Measurements from ENCODE around the gene HAVCR1.
"Not testable (repeated sequence)": the region's sequence is repeated elsewhere in the genome, so short reads cannot be mapped to it uniquely, and the experiment has no call there.

HAVCR1 gene

DNA sequence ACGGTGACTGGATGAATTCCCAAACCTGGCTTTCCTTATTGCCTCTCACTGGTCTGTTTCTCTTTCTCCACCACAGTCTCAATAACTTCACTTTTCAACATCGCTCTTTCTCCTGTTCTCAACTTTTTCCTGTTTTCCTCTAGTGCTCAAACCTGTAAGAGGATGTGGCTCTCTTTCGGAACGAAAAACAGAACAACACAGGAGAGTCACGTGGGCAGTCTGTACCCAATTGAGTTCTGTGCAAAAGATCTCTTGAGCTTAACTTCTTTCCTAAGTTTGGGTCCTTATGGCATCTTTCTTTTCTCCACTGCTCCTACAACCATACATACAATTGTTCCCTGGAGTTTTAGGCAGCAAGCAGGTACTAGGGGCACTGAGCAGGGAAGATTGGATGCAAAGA is 8.9 kb downstream of the HAVCR1 start:
- Histone ChIP-seq H3K27ac (ENCODE audit: low read depth in 2 of 2, low read length in 2 of 2) (peak overlapping the region in 1 of 2 donors; percentile 56), H3K4me1 (ENCODE audit: control insufficient read depth in 2 of 2, insufficient read depth in 2 of 2, low read length in 2 of 2) (peaks cover 0 to 42% of the 10 kb centered on the region in 2 donors), H3K4me3 (ENCODE audit: low read length in 2 of 2) (peak overlapping the region in 1 of 2 donors; percentile 37), H3K27me3 (ENCODE audit: control insufficient read depth in 2 of 2, insufficient read depth in 2 of 2, low read length in 2 of 2) (no peaks in the 10 kb centered on the region), H3K36me3 (ENCODE audit: control insufficient read depth in 2 of 2, insufficient read depth in 2 of 2, low read length in 2 of 2) (no peaks in the 10 kb centered on the region), H3K9ac (ENCODE audit: low read depth in 1 of 2, low read length in 2 of 2) (peak overlapping the region in 1 of 2 donors; percentile 35), H3K9me3 (ENCODE audit: control insufficient read depth in 2 of 2, low read length in 2 of 2) (no peaks in the 10 kb centered on the region)

DNA sequence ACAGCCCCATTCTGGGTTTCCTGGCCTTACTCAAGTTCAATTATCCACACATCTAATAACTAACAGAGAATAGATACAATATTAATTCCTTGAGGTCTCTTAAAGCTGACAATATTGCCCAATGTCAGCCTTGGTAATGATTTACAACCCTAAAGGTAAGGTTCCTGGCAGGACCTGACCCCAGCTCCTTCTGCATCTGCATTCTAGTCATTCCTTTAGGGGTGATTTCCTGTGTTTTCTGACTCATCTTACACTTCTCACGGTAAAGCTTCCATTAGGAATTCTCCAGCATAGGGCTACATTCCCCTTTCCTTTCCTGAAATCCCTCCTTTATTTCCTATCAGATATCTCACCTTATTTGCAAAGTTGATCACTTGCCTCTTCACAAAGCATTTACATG is 9.3 kb downstream of the HAVCR1 start:
- peaks cover 0 to 42% of the 10 kb centered on the region in 2 donors for H3K4me1 ChIP-seq (ENCODE audit: control insufficient read depth in 2 of 2, insufficient read depth in 2 of 2, low read length in 2 of 2)
- peak overlapping the region in 1 of 2 donors; percentile 35 for H3K9ac ChIP-seq (ENCODE audit: low read depth in 1 of 2, low read length in 2 of 2)
- no peaks in the 10 kb centered on the region for H3K27me3 ChIP-seq (ENCODE audit: control insufficient read depth in 2 of 2, insufficient read depth in 2 of 2, low read length in 2 of 2)
- H3K4me3 ChIP-seq (ENCODE audit: low read length in 2 of 2) = peak overlapping the region in 1 of 2 donors; percentile 37
- no peaks in the 10 kb centered on the region for H3K36me3 ChIP-seq (ENCODE audit: control insufficient read depth in 2 of 2, insufficient read depth in 2 of 2, low read length in 2 of 2)
- no peaks in the 10 kb centered on the region for H3K9me3 ChIP-seq (ENCODE audit: control insufficient read depth in 2 of 2, low read length in 2 of 2)
- peak overlapping the region in 1 of 2 donors; percentile 56 for H3K27ac ChIP-seq (ENCODE audit: low read depth in 2 of 2, low read length in 2 of 2)

DNA sequence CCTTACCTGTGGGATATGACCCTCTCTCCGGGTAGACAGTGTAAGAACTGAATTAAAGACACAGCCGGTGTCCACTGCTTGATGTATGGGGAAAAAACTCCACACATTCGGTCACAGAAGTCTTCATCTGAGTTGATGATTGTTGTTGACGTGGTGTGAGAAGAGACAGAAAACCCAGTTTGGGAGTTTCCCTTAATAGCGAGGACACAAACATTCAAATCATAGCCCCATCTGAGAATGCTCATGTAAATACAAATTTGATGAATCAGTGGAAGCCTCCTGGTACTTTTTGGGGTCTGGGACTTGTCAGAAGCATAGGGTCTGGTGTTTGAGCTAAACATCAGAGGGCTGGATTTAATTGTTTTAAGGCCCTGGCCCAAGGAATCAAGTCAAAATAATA is 11.0 kb downstream of the HAVCR1 start:
- no peaks in the 10 kb centered on the region for H3K36me3 ChIP-seq (ENCODE audit: control insufficient read depth in 2 of 2, insufficient read depth in 2 of 2, low read length in 2 of 2)
- H3K9ac ChIP-seq (ENCODE audit: low read depth in 1 of 2, low read length in 2 of 2) = no peak overlapping the region
- H3K4me1 ChIP-seq (ENCODE audit: control insufficient read depth in 2 of 2, insufficient read depth in 2 of 2, low read length in 2 of 2) = peaks cover 0 to 39% of the 10 kb centered on the region in 2 donors
- no peak overlapping the region for H3K4me3 ChIP-seq (ENCODE audit: low read length in 2 of 2)
- no peaks in the 10 kb centered on the region for H3K9me3 ChIP-seq (ENCODE audit: control insufficient read depth in 2 of 2, low read length in 2 of 2)
- H3K27me3 ChIP-seq (ENCODE audit: control insufficient read depth in 2 of 2, insufficient read depth in 2 of 2, low read length in 2 of 2) = no peaks in the 10 kb centered on the region
- no peak overlapping the region for H3K27ac ChIP-seq (ENCODE audit: low read depth in 2 of 2, low read length in 2 of 2)

DNA sequence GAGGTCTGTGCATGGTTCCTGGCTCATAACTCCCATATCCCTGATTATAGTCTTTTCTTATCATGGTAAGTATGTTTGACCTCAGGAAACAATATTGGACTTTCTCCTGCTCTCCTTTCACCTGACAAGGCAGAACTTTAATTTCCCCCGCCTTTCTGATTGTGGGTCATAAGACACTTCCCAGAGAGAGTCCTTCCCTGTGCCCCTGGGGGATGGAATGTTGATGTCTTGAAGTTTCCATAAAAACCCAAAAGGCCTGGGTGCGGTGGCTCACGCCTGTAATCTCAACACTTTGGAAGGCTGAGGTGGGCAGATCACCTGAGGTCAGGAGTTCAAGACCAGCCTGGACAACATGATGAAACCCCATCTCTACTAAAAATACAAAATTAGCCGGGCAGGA is 11.9 kb downstream of the HAVCR1 start:
- not testable (repeated sequence) for H3K27me3 ChIP-seq (ENCODE audit: control insufficient read depth in 2 of 2, insufficient read depth in 2 of 2, low read length in 2 of 2); H3K9me3 ChIP-seq (ENCODE audit: control insufficient read depth in 2 of 2, low read length in 2 of 2); H3K4me3 ChIP-seq (ENCODE audit: low read length in 2 of 2); H3K9ac ChIP-seq (ENCODE audit: low read depth in 1 of 2, low read length in 2 of 2); H3K36me3 ChIP-seq (ENCODE audit: control insufficient read depth in 2 of 2, insufficient read depth in 2 of 2, low read length in 2 of 2)
- H3K4me1 ChIP-seq (ENCODE audit: control insufficient read depth in 2 of 2, insufficient read depth in 2 of 2, low read length in 2 of 2) = peaks cover 0 to 31% of the 10 kb centered on the region in 2 donors
- H3K27ac ChIP-seq (ENCODE audit: low read depth in 2 of 2, low read length in 2 of 2) = peak overlapping the region in 1 of 2 donors; percentile 37

DNA sequence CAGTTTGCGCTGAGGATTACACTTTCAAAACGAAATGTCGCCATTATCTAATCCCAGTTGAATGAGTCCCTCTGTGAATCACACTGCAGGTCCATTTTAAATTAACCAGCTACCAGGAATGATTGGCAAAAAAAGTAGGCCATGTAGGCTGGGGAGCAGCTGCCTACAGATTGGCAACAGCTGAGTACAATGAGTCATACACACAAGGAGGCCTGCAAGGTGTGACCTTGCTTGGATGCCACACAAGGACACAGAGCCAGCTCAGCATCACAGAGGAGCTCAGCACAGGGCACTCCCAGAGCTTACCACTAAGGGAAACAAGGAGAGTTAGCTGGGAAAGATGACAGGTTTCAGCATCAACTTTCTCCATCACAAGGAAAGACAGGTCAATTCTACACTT is 12.9 kb downstream of the HAVCR1 start:
- H3K27me3 ChIP-seq (ENCODE audit: control insufficient read depth in 2 of 2, insufficient read depth in 2 of 2, low read length in 2 of 2) = no peaks in the 10 kb centered on the region

DNA sequence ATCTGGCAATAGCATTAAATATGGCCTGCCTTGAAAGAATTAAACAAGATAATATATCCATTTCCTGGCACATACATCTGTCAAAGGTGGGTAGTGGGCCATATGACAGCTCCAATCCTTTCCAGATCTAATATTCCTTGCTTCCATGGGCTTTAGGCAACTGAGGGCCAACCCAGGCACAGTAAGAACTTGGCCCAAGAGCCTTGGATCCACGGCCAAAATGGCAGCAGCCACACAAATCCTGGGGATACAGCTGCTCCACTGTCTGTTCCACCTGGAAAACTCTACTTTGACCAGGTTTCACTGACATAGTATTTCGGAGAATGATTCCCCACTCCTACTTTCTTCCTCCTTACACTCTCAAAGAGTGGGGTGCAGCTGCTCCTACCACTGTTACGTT is 13.3 kb downstream of the HAVCR1 start:
- H3K9me3 ChIP-seq (ENCODE audit: control insufficient read depth in 2 of 2, low read length in 2 of 2) = no peaks in the 10 kb centered on the region
- no peak overlapping the region for H3K9ac ChIP-seq (ENCODE audit: low read depth in 1 of 2, low read length in 2 of 2)
- H3K27ac ChIP-seq (ENCODE audit: low read depth in 2 of 2, low read length in 2 of 2) = peak overlapping the region in 1 of 2 donors; percentile 56
- H3K4me3 ChIP-seq (ENCODE audit: low read length in 2 of 2) = no peak overlapping the region
- H3K36me3 ChIP-seq (ENCODE audit: control insufficient read depth in 2 of 2, insufficient read depth in 2 of 2, low read length in 2 of 2) = no peaks in the 10 kb centered on the region
- peaks cover 0 to 21% of the 10 kb centered on the region in 2 donors for H3K4me1 ChIP-seq (ENCODE audit: control insufficient read depth in 2 of 2, insufficient read depth in 2 of 2, low read length in 2 of 2)
- H3K27me3 ChIP-seq (ENCODE audit: control insufficient read depth in 2 of 2, insufficient read depth in 2 of 2, low read length in 2 of 2) = no peaks in the 10 kb centered on the region

More for the DNA sequence above, 12.9 kb downstream of the HAVCR1 start:
- Histone ChIP-seq H3K4me3 (ENCODE audit: low read length in 2 of 2) (no peak overlapping the region), H3K9ac (ENCODE audit: low read depth in 1 of 2, low read length in 2 of 2) (no peak overlapping the region), H3K36me3 (ENCODE audit: control insufficient read depth in 2 of 2, insufficient read depth in 2 of 2, low read length in 2 of 2) (no peaks in the 10 kb centered on the region), H3K9me3 (ENCODE audit: control insufficient read depth in 2 of 2, low read length in 2 of 2) (no peaks in the 10 kb centered on the region), H3K4me1 (ENCODE audit: control insufficient read depth in 2 of 2, insufficient read depth in 2 of 2, low read length in 2 of 2) (peaks cover 0 to 22% of the 10 kb centered on the region in 2 donors), H3K27ac (ENCODE audit: low read depth in 2 of 2, low read length in 2 of 2) (peak overlapping the region in 1 of 2 donors; percentile 56)

DNA sequence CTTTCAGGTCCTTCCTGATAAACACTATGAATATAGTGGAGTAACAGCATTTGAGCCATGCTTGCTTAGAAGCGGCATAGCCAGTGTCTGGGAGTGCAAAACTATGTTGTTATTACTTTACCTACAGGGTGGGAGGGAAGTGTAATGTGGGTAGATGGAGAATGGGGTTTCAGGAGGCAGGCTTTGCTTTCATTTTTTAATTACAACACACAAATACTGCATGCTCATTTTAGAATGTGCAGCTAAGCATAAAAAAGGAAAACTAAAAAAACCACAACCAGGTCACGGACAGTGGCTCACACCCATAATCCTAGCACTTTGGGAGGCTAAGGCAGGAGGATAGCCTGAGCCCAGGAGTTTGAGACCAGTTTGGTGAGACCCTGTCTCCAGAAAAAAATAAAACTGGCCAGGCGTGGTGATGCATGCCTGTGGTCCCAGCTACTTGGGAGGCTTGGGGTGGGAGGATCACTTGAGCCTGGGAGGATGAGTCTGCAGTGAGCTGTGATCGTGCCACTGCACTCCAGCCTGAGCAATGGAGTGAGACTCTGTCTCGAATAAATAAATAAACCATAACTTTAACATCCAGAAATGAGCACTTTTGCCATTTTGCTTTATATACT is 20.2 kb downstream of the HAVCR1 start:
- no peaks in the 10 kb centered on the region for H3K9me3 ChIP-seq (ENCODE audit: control insufficient read depth in 2 of 2, low read length in 2 of 2)
- H3K4me1 ChIP-seq (ENCODE audit: control insufficient read depth in 2 of 2, insufficient read depth in 2 of 2, low read length in 2 of 2) = peaks cover 0 to 12% of the 10 kb centered on the region in 2 donors
- H3K27ac ChIP-seq (ENCODE audit: low read depth in 2 of 2, low read length in 2 of 2) = no peak overlapping the region
- no peak overlapping the region for H3K9ac ChIP-seq (ENCODE audit: low read depth in 1 of 2, low read length in 2 of 2)
- no peak overlapping the region for H3K4me3 ChIP-seq (ENCODE audit: low read length in 2 of 2)
- H3K36me3 ChIP-seq (ENCODE audit: control insufficient read depth in 2 of 2, insufficient read depth in 2 of 2, low read length in 2 of 2) = no peaks in the 10 kb centered on the region
- H3K27me3 ChIP-seq (ENCODE audit: control insufficient read depth in 2 of 2, insufficient read depth in 2 of 2, low read length in 2 of 2) = no peaks in the 10 kb centered on the region

DNA sequence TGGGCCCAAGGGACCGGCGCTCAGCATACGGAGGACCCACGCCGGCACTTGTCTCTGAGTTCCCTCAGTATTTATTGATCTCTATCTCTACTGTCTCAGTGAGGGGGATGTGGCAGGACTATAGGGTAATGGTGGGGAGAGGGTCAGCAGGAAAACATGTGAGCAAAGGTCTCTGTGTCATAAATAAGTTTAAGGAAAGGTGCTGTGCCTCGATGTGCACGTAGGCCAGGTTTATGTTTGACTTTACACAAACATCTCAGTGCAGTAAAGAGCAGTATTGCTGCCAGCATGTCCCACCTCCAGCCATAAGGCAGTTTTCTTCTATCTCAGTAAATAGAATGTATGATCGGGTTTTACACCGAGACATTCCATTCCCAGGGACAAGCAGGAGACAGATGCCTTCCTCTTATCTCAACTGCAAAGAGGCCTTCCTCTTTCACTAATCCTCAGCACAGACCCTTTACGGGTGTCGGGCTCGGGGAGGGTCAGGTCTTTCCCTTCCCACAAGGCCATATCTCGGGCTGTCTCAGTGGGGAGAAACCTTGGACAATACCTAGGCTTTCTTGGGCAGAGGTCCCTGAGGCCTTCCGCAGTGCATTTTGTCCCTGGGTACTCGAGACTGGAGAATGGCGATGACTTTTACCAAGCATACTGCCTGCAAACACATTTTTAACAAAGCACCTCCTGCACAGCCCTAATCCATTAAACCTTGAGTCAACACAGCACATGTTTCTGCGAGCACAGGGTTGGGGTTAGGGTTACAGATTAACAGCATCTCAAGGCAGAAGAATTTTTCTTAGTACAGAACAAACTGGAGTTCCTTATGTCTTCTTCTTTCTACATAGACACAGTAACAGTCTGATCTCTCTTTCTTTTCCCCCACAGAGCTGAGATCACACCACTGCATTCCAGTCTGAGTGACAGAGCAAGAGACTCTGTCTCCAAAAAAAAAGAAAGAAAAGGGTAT is 24.5 kb downstream of the HAVCR1 start:
- not testable (repeated sequence) for H3K9ac ChIP-seq (ENCODE audit: low read depth in 1 of 2, low read length in 2 of 2); H3K27me3 ChIP-seq (ENCODE audit: control insufficient read depth in 2 of 2, insufficient read depth in 2 of 2, low read length in 2 of 2); H3K4me3 ChIP-seq (ENCODE audit: low read length in 2 of 2); H3K9me3 ChIP-seq (ENCODE audit: control insufficient read depth in 2 of 2, low read length in 2 of 2); H3K36me3 ChIP-seq (ENCODE audit: control insufficient read depth in 2 of 2, insufficient read depth in 2 of 2, low read length in 2 of 2)
- H3K27ac ChIP-seq (ENCODE audit: low read depth in 2 of 2, low read length in 2 of 2) = peak overlapping the region in 1 of 2 donors; percentile 67
- peaks cover 0 to 12% of the 10 kb centered on the region in 2 donors for H3K4me1 ChIP-seq (ENCODE audit: control insufficient read depth in 2 of 2, insufficient read depth in 2 of 2, low read length in 2 of 2)

DNA sequence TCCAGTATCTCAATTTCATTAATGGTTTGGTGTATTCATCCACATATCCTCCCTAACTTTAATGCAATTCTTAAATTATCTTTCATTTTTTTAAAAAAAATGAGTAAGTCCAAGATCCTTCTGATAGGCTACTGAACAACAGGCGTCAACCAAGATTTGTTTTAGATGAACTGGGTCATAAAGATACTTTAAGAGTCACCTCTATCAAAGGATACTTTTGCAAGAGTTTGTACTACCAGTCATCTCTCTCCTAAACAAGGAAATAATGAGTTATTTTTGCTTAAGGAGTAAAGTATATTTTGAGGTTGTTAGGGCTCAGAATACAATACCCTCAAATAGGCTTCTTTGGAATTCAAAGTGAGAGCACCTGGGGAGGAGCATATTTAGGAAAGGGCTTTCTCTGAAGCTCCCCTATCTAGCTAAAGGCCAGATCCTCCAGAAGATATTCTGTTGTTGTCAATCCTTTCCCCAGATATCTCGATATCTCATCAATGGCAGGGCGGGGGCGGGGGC is 25.8 kb downstream of the HAVCR1 start:
- peaks cover 0 to 12% of the 10 kb centered on the region in 2 donors for H3K4me1 ChIP-seq (ENCODE audit: control insufficient read depth in 2 of 2, insufficient read depth in 2 of 2, low read length in 2 of 2)
- no peak overlapping the region for H3K4me3 ChIP-seq (ENCODE audit: low read length in 2 of 2)
- no peaks in the 10 kb centered on the region for H3K27me3 ChIP-seq (ENCODE audit: control insufficient read depth in 2 of 2, insufficient read depth in 2 of 2, low read length in 2 of 2)
- no peaks in the 10 kb centered on the region for H3K9me3 ChIP-seq (ENCODE audit: control insufficient read depth in 2 of 2, low read length in 2 of 2)
- no peak overlapping the region for H3K9ac ChIP-seq (ENCODE audit: low read depth in 1 of 2, low read length in 2 of 2)
- no peaks in the 10 kb centered on the region for H3K36me3 ChIP-seq (ENCODE audit: control insufficient read depth in 2 of 2, insufficient read depth in 2 of 2, low read length in 2 of 2)
- no peak overlapping the region for H3K27ac ChIP-seq (ENCODE audit: low read depth in 2 of 2, low read length in 2 of 2)

DNA sequence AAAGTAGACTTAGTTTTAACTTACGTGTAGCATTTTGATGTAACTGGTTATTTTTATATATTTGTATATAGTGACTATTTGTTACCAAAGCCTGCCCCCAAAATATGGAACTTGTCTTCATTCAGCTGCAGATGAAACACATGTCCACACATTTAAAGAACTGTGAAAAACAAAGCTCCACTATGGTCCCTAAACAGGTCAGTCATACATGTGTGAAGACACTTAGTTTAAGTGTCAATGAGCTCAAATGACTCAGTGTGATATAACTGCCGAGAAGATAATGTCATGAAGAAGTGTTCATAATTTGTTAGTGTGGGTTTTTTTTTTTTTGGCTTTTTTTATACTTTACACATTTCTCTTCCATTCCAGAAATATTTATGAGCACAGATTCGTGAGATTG is 28.2 kb downstream of the HAVCR1 start:
- no peak overlapping the region for H3K27ac ChIP-seq (ENCODE audit: low read depth in 2 of 2, low read length in 2 of 2)

More for the DNA sequence above, 28.2 kb downstream of the HAVCR1 start:
- Histone ChIP-seq H3K4me1 (ENCODE audit: control insufficient read depth in 2 of 2, insufficient read depth in 2 of 2, low read length in 2 of 2) (peaks cover 0 to 16% of the 10 kb centered on the region in 2 donors), H3K27me3 (ENCODE audit: control insufficient read depth in 2 of 2, insufficient read depth in 2 of 2, low read length in 2 of 2) (no peaks in the 10 kb centered on the region), H3K9me3 (ENCODE audit: control insufficient read depth in 2 of 2, low read length in 2 of 2) (no peaks in the 10 kb centered on the region), H3K9ac (ENCODE audit: low read depth in 1 of 2, low read length in 2 of 2) (no peak overlapping the region), H3K4me3 (ENCODE audit: low read length in 2 of 2) (no peak overlapping the region), H3K36me3 (ENCODE audit: control insufficient read depth in 2 of 2, insufficient read depth in 2 of 2, low read length in 2 of 2) (no peaks in the 10 kb centered on the region)
